ENCODE measurements around the gene NCOA7.
A peak's percentile ranks its signal among the peaks of the same experiment; 100 is the strongest.
"Not testable (repeated sequence)": the region's sequence is repeated elsewhere in the genome, so short reads cannot be mapped to it uniquely, and the experiment has no call there.

NCOA7 gene

DNA sequence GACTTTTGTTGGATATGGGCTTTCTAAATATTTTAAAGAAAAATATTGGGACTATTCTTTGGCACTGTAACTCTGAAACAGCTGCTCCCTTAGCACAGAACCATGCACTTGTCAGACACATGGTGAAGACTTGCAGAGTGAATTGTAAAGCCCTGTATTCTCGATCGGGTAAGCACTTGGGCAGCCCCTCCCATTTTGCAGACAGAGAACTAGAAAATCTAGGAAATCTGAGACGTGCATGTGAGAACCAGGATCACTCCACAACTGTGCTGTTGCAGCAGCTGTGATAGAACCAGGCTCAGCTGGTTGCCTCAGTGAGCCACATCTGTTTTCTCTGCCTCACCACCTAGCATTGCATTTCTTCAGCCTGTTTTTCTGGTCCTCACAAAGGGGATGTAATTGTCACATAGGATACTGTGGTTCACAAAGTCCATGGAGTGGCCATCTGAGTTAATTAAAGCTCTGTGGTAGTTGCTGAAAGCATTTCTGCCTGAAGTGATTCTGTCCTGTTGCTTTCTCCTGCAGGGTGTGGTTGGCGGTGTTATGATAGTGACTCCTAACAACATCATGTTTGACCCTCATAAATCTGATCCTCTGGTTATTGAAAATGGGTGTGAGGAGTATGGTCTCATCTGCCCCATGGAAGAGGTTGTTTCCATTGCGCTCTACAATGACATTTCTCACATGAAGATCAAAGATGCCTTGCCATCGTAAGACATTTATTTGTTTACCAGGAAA is 94.0 kb downstream of the NCOA7 start:
- no peak for DNase-seq

DNA sequence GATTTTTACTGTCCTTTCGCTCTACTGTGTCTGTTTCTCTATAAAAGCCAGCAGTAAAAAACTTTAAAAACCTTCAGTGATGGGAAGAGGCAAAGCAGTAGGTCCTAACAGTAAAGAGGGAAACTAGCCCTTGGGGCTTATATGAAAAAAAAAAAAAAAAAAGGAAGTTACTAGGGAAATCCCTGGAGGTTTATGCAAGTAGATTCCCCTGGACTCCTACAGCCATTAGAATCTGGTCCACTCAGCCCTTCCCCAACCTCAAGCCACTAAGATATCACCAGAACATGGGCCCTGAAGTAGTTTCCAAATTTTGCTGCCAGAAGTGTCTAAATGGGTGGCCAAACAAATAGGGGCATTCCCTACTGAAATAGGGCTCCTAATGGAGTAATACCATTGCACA is 95.3 kb downstream of the NCOA7 start:
- no peak for DNase-seq

- no peak for DNase-seq
Observed at GRCh38 chr6:125886914-125887313, 96.2 kb downstream of the NCOA7 start.

GRCh38 chr6:125887372-125887771 is 96.6 kb downstream of the NCOA7 start:
- DNase-seq = no peak

DNA sequence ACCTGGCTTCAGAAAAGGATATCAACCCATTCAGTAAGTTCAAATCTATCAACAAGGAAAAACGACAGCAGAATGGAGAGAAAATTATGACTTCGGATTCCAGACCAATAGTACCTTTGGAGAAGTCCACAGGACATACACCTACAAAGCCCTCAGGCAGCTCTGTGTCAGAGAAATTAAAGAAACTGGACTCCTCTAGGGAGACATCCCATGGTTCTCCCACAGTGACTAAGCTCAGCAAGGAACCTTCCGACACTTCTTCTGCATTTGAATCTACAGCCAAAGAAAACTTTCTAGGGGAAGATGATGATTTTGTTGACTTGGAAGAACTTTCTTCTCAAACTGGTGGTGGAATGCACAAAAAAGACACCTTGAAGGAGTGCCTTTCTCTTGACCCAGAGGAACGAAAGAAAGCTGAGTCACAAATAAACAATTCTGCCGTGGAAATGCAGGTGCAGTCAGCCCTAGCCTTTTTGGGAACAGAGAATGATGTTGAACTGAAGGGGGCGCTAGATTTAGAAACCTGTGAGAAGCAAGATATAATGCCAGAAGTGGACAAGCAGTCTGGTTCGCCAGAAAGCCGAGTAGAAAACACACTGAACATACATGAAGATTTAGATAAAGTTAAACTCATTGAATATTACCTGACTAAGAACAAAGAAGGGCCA is 98.4 kb downstream of the NCOA7 start:
- DNase-seq = no peak

DNA sequence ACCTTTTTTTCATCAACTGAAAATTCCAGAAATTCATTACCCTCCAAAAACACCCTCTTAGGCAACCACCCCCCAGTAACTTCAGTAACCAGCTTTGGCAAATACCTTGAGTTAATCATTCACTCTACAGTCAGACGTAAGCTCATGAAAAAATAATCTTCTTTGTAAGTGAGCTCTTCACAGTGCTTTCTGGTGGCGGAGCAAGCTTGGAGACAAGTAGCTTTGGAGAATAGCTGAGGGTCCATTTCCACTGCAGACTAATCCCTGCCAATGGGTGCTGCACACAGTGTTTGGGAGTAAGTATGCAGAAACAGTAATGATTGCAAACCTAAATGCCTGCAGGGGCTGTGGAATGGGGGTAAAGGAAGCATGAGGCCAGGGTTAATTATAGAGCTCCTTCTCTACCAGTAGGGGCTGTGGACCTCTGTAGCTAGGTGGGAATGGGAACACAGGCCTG is 109.0 kb downstream of the NCOA7 start:
- no peak for DNase-seq

DNA sequence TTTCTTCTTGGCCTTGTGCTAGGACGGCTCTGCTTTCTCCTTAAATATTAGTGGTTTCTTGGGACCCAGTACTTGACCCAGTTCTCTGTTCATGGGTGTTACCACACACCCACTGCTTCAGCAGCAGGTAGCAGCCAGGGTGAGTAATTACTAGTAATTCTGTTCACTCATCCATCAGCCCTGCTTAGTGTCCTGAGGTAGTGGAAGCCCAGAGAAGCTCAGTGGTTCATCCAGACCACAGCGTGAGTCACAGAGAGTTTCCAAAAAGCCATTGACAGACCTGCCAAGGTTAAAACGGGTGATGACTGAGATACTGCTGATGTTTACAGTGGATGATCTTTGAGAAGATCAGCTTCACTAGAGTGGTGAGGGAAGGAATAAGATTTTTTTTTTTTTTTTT is 114.1 kb downstream of the NCOA7 start:
- DNase-seq = no peak

DNA sequence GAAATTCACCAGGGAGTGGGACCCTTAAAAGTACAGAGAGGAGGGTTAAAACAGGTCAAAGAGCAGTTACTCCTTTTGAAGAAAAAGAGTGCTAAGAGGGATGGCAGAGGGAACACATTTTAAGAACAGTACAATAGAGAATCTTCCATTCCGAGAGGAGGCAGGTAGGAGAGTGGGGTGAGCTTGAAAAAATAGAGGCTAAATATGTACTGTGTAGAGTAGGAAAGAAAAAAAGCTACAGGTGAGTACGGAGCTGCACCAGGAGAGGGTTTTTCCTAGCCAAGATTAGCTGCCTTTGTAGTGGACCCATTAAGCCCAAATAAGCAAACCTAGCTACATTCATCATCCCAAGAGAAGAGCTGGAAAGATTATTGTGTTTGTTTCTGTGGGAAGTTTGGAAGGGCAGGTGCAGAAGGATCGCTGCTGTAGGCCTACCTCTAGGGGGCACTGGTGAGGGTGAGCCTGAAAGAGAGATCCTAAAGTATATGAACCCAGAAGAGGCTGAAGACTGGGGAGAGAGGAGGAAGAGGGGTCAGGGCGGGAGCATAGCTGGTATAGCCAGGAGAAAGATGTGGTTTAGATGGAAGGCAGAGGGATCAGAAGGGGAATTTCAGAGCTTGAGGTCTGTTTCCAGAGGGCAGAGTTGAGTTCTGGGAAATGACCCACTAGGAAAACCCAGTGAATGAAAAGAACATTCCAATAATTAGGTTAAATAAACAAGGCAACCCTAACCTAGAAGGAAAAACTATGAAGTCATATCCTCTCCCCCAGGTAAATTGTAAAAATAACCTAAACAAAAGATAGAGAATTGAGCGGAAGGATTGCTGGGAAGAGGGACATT is 115.6 kb downstream of the NCOA7 start:
- no peak for DNase-seq

DNA sequence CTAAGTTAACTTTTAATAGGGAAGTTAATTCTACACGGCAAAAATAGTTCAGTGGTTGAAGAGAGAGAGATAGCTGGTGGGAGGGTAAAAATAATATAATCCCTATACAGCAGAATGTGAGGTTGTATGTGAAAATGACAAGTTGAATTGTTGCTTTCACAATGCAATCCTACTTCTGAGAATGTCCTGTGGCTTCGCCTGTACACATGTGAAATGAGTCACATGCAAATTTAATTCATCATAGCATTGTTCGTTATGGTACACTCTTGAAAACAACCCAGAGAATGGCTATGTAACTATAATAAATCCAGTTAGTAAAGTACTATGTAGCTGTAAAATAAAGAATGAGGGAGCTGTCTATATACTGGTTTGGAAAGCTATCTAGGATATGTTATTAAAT is 119.8 kb downstream of the NCOA7 start:
- DNase-seq = no peak

GRCh38 chr6:125911051-125911451 is 120.3 kb downstream of the NCOA7 start:
- not testable (repeated sequence) for DNase-seq

DNA sequence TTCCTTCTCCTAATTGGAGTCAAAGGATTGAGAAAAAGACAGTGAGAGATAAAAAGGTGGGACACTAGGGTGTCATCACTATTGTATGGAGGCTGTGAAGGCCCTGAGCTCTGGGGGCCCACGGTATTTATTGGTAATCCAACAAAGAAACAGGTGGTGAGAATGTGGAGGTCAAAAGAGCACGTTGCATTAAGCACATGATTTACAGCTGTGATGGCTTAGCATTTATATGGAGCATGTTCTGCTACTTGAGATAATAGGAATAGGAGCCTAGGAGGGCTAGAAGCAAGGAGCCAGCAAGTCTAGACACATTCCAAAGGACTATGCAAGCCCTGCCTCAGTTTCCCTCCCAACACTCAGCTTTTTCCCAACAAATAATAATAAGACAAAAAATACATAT is 121.7 kb downstream of the NCOA7 start:
- not testable (repeated sequence) for DNase-seq

DNA sequence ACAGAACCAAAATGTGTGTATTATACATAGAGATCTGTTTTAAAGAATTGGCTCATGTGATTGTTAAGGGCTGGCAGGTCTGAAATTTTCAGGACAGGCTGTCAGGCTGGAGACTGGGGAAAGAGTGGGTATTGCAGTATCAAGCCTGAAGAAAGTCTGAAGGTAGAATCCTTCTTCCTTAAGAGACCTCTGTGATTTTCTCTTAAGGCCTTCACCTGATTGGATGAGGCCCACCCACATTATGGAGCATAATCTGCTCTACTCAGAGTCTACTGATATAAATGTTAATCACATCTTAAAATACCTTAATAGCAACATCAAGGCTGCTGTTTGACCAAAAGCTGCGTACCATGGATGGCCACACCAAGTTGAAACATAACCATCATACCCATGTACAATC is 122.4 kb downstream of the NCOA7 start:
- DNase-seq = no peak

DNA sequence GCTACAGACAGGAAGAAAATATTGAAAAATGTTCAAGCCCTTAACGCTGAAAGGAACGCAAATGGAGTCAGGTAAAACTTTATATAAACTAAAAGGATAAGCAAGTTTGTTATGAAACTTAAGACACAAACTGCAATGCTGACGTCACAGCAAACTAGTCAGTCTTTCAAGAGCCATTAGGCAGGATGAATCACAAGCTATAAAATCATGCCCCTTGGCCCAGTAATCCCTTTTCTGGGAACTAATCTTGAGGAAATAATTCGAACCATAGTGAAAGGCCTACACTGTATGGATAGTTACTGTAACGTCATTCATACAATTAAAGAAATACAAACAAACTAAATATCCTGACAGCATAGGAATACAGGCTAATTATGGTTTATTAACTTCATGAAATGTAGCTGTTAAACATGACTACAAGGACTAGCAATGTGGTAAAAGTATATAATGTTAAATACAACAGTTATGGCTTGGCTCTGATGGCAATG is 123.1 kb downstream of the NCOA7 start:
- no peak for DNase-seq

GRCh38 chr6:125918230-125918629 is 127.5 kb downstream of the NCOA7 start:
- DNase-seq = no peak

DNA sequence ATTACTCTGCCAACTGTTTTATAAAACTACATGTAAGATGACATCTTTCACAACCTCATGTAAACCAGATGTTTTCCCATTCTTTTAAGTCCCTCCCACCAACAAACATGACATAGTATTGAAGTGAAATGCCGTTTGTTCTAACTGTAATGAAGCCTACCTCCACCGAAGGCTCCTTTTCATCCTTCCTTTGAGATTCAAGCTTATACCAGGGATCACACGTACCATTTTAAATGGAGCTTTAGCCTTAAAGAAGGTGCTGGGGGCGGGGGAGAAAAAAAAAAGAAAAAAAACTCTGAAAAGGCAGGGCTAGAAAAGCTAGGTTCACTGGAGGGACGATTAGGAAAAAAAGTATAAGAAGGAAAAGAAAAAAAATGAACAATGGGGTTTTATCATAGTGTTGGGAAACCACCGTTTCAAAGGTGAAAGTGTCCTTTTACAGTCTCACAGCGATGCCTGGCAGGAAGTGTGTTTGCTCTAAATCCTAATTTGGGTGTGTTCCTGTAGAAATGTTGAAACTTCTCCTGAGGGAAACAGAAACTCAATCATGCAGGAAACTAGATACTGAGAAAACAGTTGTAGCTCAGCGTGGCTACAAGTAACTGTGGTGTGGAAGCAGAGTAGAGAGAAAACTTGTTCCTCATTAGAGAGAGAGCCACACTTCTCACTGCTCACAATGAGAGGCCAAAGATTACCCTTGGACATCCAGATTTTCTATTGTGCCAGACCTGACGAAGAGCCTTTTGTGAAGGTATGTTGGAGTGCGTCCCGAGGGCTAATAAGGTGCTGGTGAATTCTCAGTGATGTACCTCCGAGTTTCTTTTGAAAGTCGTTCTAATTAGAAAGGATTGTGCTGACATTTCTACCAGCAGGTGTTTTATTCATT is 128.2 kb downstream of the NCOA7 start:
- peak; percentile 21 for DNase-seq

DNA sequence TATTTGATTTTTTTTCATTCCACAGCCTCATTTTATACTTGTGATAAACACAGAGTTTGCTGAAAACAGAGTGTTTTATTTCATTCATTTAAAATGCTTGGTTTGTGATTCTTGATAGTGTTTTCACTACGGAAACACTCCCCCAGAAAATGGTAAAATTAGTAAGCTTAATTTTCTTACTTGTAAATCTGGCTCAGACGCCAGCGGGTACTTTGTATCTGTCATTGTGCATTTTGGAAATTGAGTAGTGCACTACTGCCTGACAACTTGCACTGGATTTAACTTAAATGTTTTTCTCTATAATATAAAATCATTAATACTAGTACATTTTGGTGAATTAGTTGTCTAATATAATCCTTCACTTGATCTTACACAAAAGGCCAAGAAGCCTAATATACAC is 128.9 kb downstream of the NCOA7 start:
- no peak for DNase-seq

DNA sequence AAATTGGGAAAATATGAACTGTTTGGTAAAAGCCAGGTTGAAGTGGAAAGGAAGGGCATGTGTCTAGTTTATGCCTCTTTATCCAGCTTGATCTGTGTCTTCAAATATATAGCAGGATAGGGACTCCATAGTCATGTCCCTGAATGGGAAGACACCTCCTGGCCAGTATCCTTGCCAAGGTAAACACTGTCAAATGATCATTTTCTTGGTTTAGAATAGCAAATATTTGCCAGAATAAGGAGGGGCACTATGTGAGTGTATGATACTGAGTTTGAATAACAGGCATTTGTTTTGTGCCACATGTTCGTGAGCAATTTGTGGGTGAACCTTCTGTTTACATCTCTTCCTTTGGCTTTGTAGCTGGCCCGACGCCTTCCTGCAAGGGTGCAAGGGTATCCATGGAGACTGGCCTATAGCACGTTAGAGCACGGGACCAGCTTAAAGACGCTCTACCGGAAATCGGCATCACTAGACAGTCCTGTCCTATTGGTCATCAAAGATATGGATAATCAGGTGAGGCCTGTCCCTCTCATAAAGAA is 131.6 kb downstream of the NCOA7 start:
- DNase-seq = no peak

- no peak for DNase-seq
Observed at GRCh38 chr6:125923366-125923877, 132.7 kb downstream of the NCOA7 start.

GRCh38 chr6:125924169-125924568 is 133.4 kb downstream of the NCOA7 start:
- DNase-seq = no peak

DNA sequence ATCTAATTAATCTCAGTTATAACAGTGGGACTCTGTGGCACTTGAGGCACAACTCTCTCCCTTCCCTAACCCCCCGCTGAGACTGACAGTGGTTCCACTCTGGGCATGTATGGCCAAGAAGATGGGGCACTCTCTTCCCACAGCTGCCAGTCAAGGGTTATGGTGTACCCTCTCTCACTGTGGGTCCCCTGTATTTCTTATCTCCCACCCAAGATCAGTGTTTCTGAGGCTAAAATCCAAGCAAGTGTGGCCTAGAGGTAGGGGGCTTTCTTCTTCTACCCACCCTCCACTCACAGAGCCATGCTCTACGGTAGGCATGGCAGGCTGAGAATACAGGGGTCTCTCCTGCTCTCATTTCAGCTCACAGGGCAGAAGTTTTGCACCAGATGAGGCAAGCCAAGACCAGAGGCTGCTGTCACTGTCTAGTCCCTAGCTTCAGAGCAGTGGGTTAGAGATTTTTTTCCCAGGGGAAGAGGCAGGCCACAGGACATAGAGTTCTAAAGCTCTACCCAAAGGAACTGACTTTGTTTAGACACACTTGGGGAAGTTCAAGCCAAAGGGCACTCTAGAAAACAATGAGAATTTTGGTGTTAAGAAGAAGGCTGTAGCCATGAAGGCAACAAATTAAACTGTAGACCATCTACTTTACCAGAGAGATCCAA is 134.1 kb downstream of the NCOA7 start:
- no peak for DNase-seq

DNA sequence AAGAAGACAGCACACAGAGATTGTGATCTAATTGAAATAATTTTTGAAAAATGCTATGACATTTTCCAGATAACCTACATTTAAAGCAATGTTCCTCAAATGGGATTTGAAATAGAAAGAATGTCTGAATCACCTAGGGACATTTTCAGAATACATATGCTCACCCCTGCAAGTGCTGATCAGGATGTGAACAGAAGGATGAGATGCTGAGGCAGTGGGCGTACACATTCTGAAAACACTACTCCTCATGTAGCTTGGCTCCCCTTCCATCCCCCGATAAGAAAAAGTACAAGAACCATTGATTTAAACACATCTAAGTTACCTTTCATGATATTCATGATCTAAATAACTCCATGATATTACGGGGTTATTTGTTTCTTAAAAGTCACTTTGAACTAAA is 136.0 kb downstream of the NCOA7 start:
- no peak for DNase-seq
